Measurements from ENCODE around the gene CBX7.
A peak's percentile ranks its signal among the peaks of the same experiment; 100 is the strongest.

The CBX7 gene

GRCh38 chr22:39176143-39176713, 23.7 kb upstream of the CBX7 start:
- Histone ChIP-seq H3K79me1 (replicated peaks; ENCODE audit: low read length, poor library complexity, severe bottlenecking) (peaks cover 6% of the 10 kb centered on the region), H3K36me3 (ENCODE audit: control insufficient read depth in 1 of 2, insufficient read depth in 2 of 2, low read depth in 1 of 2, low read length in 2 of 2) (no peaks in the 10 kb centered on the region), H3K9ac (ENCODE audit: low read length) (peak overlapping the region; percentile 5), H3K4ac (ENCODE audit: low read depth in 1 of 2, low read length in 2 of 2) (peak overlapping the region; percentile 93), H3K4me1 (ENCODE audit: control insufficient read depth, insufficient read depth, low read depth, low read length) (peaks cover 59% of the 10 kb centered on the region), H2BK15ac (ENCODE audit: low read depth, poor library complexity, severe bottlenecking) (peak overlapping the region; percentile 44), H3K23ac (ENCODE audit: low read length in 2 of 2) (peak overlapping the region in 1 of 2 experiments; percentile 67), H3K9me3 (ENCODE audit: control insufficient read depth, low read length) (no peaks in the 10 kb centered on the region), H3K4me2 (ENCODE audit: low read length, poor library complexity, severe bottlenecking) (peak overlapping the region; percentile 30), H3K18ac (ENCODE audit: low read depth in 1 of 2, low read length in 2 of 2) (peak overlapping the region; percentile 97 to 98), H3K4me3 (ENCODE audit: insufficient read depth in 1 of 2, low read depth in 1 of 2, low read length in 2 of 2) (no peak overlapping the region), H3K27me3 (ENCODE audit: control insufficient read depth in 1 of 2, insufficient read depth in 1 of 2, low read length in 2 of 2) (peaks cover 0 to 4% of the 10 kb centered on the region in 2 experiments), H3K27ac (ENCODE audit: low read length, poor library complexity, severe bottlenecking) (peak overlapping the region; percentile 97), H3K14ac (ENCODE audit: low read length in 2 of 2) (peak overlapping the region in 1 of 2 experiments; percentile 91), H4K8ac (ENCODE audit: low read length) (peak overlapping the region; percentile 96), H2AK5ac (ENCODE audit: low read length, severe bottlenecking) (peak overlapping the region; percentile 100), H2AFZ (ENCODE audit: low read depth, low read length) (no peak overlapping the region), H2BK12ac (ENCODE audit: low read length in 2 of 2) (peak overlapping the region; percentile 100), H4K91ac (ENCODE audit: low read length) (peak overlapping the region; percentile 99), H2BK120ac (ENCODE audit: low read depth, low read length) (peak overlapping the region; percentile 100), H2BK5ac (ENCODE audit: low read depth, low read length, poor library complexity, severe bottlenecking) (peak overlapping the region; percentile 95)
- peak; percentile 80 for DNase-seq
- WGBS, result 14% methylated on average over 19 of the region's 23 CpGs

GRCh38 chr22:39175353-39176142, 23.1 kb upstream of the CBX7 start:
- H3K9me3 ChIP-seq (ENCODE audit: control insufficient read depth, low read length), result no peaks in the 10 kb centered on the region
- peak overlapping the region; percentile 97 for H3K27ac ChIP-seq (ENCODE audit: low read length, poor library complexity, severe bottlenecking)
- peak; percentile 52 for DNase-seq
- peaks cover 0 to 6% of the 10 kb centered on the region in 2 experiments for H3K27me3 ChIP-seq (ENCODE audit: control insufficient read depth in 1 of 2, insufficient read depth in 1 of 2, low read length in 2 of 2)
- H2BK15ac ChIP-seq (ENCODE audit: low read depth, poor library complexity, severe bottlenecking), result peak overlapping the region; percentile 97
- H3K4me2 ChIP-seq (ENCODE audit: low read length, poor library complexity, severe bottlenecking), result peak overlapping the region; percentile 30
- H2BK5ac ChIP-seq (ENCODE audit: low read depth, low read length, poor library complexity, severe bottlenecking), result peak overlapping the region; percentile 95
- peak overlapping the region; percentile 97 to 98 for H3K18ac ChIP-seq (ENCODE audit: low read depth in 1 of 2, low read length in 2 of 2)
- H2AFZ ChIP-seq (ENCODE audit: low read depth, low read length), result no peak overlapping the region
- peak overlapping the region; percentile 100 for H2BK120ac ChIP-seq (ENCODE audit: low read depth, low read length)
- H3K79me1 ChIP-seq (replicated peaks; ENCODE audit: low read length, poor library complexity, severe bottlenecking), result peaks cover 6% of the 10 kb centered on the region
- H3K4ac ChIP-seq (ENCODE audit: low read depth in 1 of 2, low read length in 2 of 2), result peak overlapping the region; percentile 86 to 93
- H3K14ac ChIP-seq (ENCODE audit: low read length in 2 of 2), result peak overlapping the region in 1 of 2 experiments; percentile 91
- H3K4me1 ChIP-seq (ENCODE audit: control insufficient read depth, insufficient read depth, low read depth, low read length), result peaks cover 64% of the 10 kb centered on the region
- peak overlapping the region; percentile 64 for H3K9ac ChIP-seq (ENCODE audit: low read length)
- peak overlapping the region; percentile 100 for H2AK5ac ChIP-seq (ENCODE audit: low read length, severe bottlenecking)
- peak overlapping the region; percentile 100 for H2BK12ac ChIP-seq (ENCODE audit: low read length in 2 of 2)
- WGBS, result 71% methylated on average over 18 of the region's 18 CpGs
- peak overlapping the region; percentile 96 for H4K8ac ChIP-seq (ENCODE audit: low read length)
- H4K91ac ChIP-seq (ENCODE audit: low read length), result peak overlapping the region; percentile 99
- H3K36me3 ChIP-seq (ENCODE audit: control insufficient read depth in 1 of 2, insufficient read depth in 2 of 2, low read depth in 1 of 2, low read length in 2 of 2), result no peaks in the 10 kb centered on the region
- H3K23ac ChIP-seq (ENCODE audit: low read length in 2 of 2), result peak overlapping the region in 1 of 2 experiments; percentile 67
- H3K4me3 ChIP-seq (ENCODE audit: insufficient read depth in 1 of 2, low read depth in 1 of 2, low read length in 2 of 2), result no peak overlapping the region

DNA sequence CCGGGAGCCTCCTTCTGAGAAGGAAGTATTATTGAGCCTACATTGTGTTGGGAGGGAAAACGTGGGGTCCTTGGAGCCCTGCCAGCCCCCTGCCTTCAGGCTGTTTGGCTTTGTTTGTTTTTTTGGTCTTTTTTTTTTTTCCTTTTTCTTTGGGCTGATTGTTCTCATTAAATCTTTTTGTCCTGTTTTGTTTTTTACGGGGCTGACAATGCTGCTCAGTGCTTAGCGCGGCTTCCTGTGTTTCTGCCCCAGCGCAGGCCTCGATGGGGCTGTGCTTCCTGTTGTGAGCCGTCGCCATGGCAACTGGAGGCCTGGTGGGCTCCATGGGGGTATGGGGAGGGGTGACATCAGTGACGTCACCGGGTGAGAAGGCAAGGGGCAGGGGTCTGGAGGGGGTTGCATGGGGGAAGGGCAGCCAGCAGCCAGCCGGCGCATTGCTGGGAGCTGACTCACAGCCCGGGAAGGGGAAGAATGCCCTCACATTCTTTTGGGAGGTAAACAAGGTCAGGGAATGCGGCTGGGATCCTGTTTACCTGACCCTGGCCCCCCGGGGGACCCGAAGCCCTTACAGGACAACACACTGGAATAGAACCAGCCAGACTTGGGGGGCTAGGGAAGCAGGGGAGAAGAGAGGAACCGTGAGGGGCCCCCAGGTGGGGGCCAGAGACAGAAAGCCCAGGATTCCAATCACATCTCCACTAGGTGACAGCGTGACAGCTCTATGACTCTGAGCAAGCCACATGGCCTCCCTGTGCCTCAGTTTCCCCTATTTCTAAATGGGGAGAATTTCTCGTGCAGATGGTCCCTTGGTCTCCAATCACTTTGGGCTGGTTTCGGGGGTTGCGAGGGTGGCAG, 22.2 kb upstream of the CBX7 start:
- Histone ChIP-seq H2AFZ (ENCODE audit: low read depth, low read length) (no peak overlapping the region), H3K18ac (ENCODE audit: low read depth in 1 of 2, low read length in 2 of 2) (peak overlapping the region; percentile 95 to 97), H3K9ac (ENCODE audit: low read length) (peak overlapping the region; percentile 64), H2BK12ac (ENCODE audit: low read length in 2 of 2) (peak overlapping the region; percentile 100), H4K91ac (ENCODE audit: low read length) (peak overlapping the region; percentile 99), H2AK5ac (ENCODE audit: low read length, severe bottlenecking) (peak overlapping the region; percentile 100), H2BK15ac (ENCODE audit: low read depth, poor library complexity, severe bottlenecking) (peak overlapping the region; percentile 97), H3K4me3 (ENCODE audit: insufficient read depth in 1 of 2, low read depth in 1 of 2, low read length in 2 of 2) (no peak overlapping the region), H3K14ac (ENCODE audit: low read length in 2 of 2) (peak overlapping the region in 1 of 2 experiments; percentile 90), H2BK120ac (ENCODE audit: low read depth, low read length) (peak overlapping the region; percentile 100), H3K4me1 (ENCODE audit: control insufficient read depth, insufficient read depth, low read depth, low read length) (peaks cover 64% of the 10 kb centered on the region), H3K36me3 (ENCODE audit: control insufficient read depth in 1 of 2, insufficient read depth in 2 of 2, low read depth in 1 of 2, low read length in 2 of 2) (no peaks in the 10 kb centered on the region), H4K8ac (ENCODE audit: low read length) (peak overlapping the region; percentile 96), H3K9me3 (ENCODE audit: control insufficient read depth, low read length) (no peaks in the 10 kb centered on the region), H2BK5ac (ENCODE audit: low read depth, low read length, poor library complexity, severe bottlenecking) (peak overlapping the region; percentile 97), H3K79me1 (replicated peaks; ENCODE audit: low read length, poor library complexity, severe bottlenecking) (peaks cover 6% of the 10 kb centered on the region), H3K23ac (ENCODE audit: low read length in 2 of 2) (no peak overlapping the region), H3K4ac (ENCODE audit: low read depth in 1 of 2, low read length in 2 of 2) (peak overlapping the region; percentile 86 to 93), H3K27ac (ENCODE audit: low read length, poor library complexity, severe bottlenecking) (peak overlapping the region; percentile 97), H3K27me3 (ENCODE audit: control insufficient read depth in 1 of 2, insufficient read depth in 1 of 2, low read length in 2 of 2) (peaks cover 0 to 9% of the 10 kb centered on the region in 2 experiments), H3K4me2 (ENCODE audit: low read length, poor library complexity, severe bottlenecking) (peak overlapping the region; percentile 35)
- WGBS, result 14% methylated on average over 19 of the region's 22 CpGs
- DNase-seq, result peak; percentile 94
